ENCODE measurements around the gene SLC15A4.

Gene SLC15A4

DNA sequence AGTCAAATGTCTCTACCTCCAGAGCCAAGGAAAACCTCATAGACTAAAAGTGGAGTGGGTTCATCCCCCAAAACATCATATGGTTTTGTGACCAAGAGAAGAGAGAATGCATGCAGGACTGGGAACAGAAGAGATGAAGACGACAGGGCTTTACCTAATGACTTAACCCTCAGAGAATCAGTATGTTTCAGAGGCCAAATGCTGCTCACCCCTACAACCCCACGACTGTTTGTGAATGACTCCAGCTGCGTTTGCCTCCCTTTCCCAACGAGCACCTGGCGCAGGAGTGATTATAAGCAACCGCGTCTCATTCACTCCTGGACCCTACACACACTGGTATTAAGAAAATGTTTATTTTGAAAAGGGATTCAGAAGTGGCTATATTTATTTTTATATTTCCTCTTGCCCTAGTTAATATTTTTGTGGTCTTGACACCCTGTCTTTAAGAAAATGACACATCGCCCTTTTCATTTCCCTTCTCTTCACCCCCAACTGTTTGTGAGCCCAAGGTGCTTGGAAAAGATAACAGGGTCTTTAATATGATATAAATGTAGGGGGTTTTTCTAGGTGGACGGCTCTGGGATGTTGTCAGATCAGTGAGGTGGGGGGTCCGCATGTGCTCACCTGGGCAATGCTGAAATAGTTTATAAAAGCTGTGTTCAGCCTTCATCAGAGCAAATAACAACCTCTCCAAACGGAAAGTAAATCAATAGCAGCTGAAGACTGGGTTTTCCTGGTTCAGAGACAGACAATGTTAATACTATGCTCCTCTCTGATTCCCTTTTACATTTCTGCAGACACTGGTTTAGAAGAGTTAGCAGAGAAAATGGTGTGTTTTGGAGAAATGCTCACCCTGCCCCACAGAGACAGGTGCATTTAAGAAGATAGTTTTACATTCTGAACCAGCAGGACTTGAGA is 77.7 kb downstream of the SLC15A4 start:
- H3K4me3 ChIP-seq (ENCODE audit: low read depth, low read length), result no peak overlapping the region
- DNase-seq (ENCODE audit: low read depth), result no peak
- in situ Hi-C loops (cut with HindIII; ENCODE audit: low sequenced_read_pairs), result no loop called here
- TF ChIP-seq, protein P1, sequence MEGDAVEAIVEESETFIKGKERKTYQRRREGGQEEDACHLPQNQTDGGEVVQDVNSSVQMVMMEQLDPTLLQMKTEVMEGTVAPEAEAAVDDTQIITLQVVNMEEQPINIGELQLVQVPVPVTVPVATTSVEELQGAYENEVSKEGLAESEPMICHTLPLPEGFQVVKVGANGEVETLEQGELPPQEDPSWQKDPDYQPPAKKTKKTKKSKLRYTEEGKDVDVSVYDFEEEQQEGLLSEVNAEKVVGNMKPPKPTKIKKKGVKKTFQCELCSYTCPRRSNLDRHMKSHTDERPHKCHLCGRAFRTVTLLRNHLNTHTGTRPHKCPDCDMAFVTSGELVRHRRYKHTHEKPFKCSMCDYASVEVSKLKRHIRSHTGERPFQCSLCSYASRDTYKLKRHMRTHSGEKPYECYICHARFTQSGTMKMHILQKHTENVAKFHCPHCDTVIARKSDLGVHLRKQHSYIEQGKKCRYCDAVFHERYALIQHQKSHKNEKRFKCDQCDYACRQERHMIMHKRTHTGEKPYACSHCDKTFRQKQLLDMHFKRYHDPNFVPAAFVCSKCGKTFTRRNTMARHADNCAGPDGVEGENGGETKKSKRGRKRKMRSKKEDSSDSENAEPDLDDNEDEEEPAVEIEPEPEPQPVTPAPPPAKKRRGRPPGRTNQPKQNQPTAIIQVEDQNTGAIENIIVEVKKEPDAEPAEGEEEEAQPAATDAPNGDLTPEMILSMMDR (IDR thresholded peaks at IDR 0.05; ENCODE audit: low read depth, low read length, missing control alignments), result no peak

DNA sequence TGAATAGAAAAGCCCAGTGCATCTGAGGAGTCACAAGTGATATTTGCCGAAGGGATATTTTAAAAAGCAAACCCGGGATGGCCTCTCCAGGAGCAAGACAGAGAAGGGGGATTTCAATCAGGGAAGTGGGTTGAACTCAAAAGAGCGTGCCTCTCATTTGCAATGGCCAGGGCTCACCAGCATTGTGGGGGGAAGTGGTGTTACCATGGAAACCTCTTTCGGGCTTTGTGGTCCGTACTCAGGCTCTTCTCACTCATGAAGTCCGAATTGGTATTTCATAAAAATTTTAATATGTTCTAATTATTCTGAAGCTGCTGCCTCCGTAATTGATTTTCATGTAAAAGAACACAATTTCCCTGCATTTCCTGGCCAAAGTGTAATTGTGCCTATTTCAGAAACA is 79.8 kb downstream of the SLC15A4 start:
- no peak overlapping the region for H3K4me3 ChIP-seq (ENCODE audit: low read depth, low read length)
- in situ Hi-C loops (cut with HindIII; ENCODE audit: low sequenced_read_pairs), result no loop called here
- DNase-seq (ENCODE audit: low read depth), result no peak
- TF ChIP-seq, protein P1 (IDR thresholded peaks at IDR 0.05; ENCODE audit: low read depth, low read length, missing control alignments), result no peak
